ENCODE data around the gene DBET.
"Not testable (repeated sequence)": the region's sequence is repeated elsewhere in the genome, so short reads cannot be mapped to it uniquely, and the experiment has no call there.

The DBET gene

GRCh38 chr4:190064342-190064741 lies at the start of gene DBET:
Gene DBET, plus strand, starts transcription at chr4:190064502.
- not testable (repeated sequence) for DNase-seq (ENCODE audit: low read depth in 2 of 2)

GRCh38 chr4:190014771-190015537 lies 49.3 kb upstream of the DBET start:
- no peak for DNase-seq (ENCODE audit: low read depth in 2 of 2)

- DNase-seq (ENCODE audit: low read depth in 2 of 2): no peak
Measured at GRCh38 chr4:190015538-190016368, 48.5 kb upstream of the DBET start.

- no peak for DNase-seq (ENCODE audit: low read depth in 2 of 2)
Measured at GRCh38 chr4:190016369-190017289, 47.7 kb upstream of the DBET start.

GRCh38 chr4:190017357-190018200 lies 46.7 kb upstream of the DBET start:
- DNase-seq (ENCODE audit: low read depth in 2 of 2): no peak

GRCh38 chr4:190018201-190018920 lies 45.9 kb upstream of the DBET start:
- no peak for DNase-seq (ENCODE audit: low read depth in 2 of 2)

- no peak for DNase-seq (ENCODE audit: low read depth in 2 of 2)
Measured at GRCh38 chr4:190019023-190019858, 45.1 kb upstream of the DBET start.

GRCh38 chr4:190019859-190020463 lies 44.3 kb upstream of the DBET start:
- DNase-seq (ENCODE audit: low read depth in 2 of 2): not testable (repeated sequence)

GRCh38 chr4:190020790-190021717 lies 43.2 kb upstream of the DBET start:
- DNase-seq (ENCODE audit: low read depth in 2 of 2): no peak

- not testable (repeated sequence) for DNase-seq (ENCODE audit: low read depth in 2 of 2)
Measured at GRCh38 chr4:190021973-190022372, 42.3 kb upstream of the DBET start.

GRCh38 chr4:190022614-190023281 lies 41.6 kb upstream of the DBET start:
- not testable (repeated sequence) for DNase-seq (ENCODE audit: low read depth in 2 of 2)

GRCh38 chr4:190027156-190027555 lies 37.1 kb upstream of the DBET start, which contains the start of gene FRG2:
Gene FRG2, minus strand, starts transcription at chr4:190027256. Its CDS starts 52 bp downstream, at chr4:190027204.
- DNase-seq (ENCODE audit: low read depth in 2 of 2): not testable (repeated sequence)

GRCh38 chr4:190031264-190031663 lies 33.0 kb upstream of the DBET start:
- not testable (repeated sequence) for DNase-seq (ENCODE audit: low read depth in 2 of 2)

GRCh38 chr4:190037704-190038388 lies 26.5 kb upstream of the DBET start:
- not testable (repeated sequence) for DNase-seq (ENCODE audit: low read depth in 2 of 2)

- not testable (repeated sequence) for DNase-seq (ENCODE audit: low read depth in 2 of 2)
Measured at GRCh38 chr4:190040873-190041272, 23.4 kb upstream of the DBET start.

- DNase-seq (ENCODE audit: low read depth in 2 of 2): not testable (repeated sequence)
Measured at GRCh38 chr4:190047627-190048026, 16.7 kb upstream of the DBET start.

Data from stimulated activated CD4-positive, alpha-beta T cell treated with anti-CD3 and anti-CD28 coated beads, Interleukin-15, amount 100 ng/mL, for 48 hours (primary cell).